NCI-H345 (cell line): Measurements from ENCODE around the gene MOB1A.
A peak's percentile ranks its signal among the peaks of the same experiment; 100 is the strongest.
"Not testable (repeated sequence)": the region's sequence is repeated elsewhere in the genome, so short reads cannot be mapped to it uniquely, and the experiment has no call there.

Experiments used
- DNase-seq: peaks from one replicate; lab custom pipeline; 2025; lab: John Stamatoyannopoulos, UW

The MOB1A gene

DNA sequence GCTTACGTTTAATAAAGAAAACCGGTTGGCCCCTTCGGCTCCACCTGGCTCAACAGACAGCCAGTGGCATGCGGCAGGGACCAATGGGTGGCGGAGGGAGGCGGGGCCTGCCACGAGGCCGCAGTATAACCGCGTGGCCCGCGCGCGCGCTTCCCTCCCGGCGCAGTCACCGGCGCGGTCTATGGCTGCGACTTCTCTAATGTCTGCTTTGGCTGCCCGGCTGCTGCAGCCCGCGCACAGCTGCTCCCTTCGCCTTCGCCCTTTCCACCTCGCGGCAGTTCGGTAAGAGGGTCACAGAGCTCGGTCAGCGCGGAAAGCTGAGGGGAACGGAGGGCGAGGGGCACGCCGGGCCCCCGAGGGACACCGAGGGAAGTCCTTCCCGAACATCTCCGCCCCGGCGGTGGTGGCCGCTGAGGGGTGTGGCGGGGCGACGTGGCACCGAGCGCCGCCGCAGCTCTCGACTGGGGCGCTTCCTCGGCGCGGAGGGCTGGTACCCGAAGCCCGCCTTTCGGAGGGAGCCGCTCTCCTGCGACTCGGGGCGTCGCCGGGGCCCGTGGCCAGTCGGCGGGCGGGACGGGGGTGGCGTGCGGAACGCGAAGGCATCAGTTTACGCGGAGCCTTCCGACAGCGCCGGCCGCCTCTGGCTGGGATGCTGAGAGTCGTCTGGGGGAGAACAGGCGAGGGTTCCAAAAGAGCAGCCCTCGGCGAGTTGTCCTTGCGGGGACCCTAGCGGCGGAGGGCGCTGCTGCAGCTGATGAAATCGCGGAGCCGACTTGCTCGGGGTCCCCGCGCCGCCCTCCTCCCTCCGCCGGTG is 20.0 kb upstream of the MOB1A start, which contains the start of gene MTHFD2:
Gene MTHFD2 (plus strand): TSS at position 155 of the 814 bp plus-strand sequence. CDS start 27 bp downstream, at position 182.
- peak; percentile 98 for DNase-seq

DNA sequence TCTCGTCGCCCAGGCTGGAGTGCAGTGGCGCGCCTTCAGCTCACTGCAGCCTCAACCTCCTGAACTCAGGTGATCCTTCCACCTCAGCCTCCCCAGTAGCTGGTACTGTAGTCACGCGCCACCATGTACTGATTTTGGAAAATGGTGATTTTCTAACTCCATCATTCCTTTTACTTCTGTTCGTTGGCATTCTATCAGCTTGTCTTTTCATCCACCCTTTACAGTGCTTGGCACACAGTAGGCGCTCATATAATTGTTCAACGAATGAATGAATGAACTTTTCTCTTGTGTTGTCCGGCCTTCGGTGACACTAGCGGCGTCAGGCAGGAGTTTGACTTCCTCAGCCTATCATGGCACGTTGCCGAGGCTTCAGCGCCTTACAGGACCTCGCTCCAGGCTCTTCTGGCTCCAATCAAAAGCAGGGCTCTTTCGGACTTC is 19.4 kb upstream of the MOB1A start:
- DNase-seq = no peak

DNA sequence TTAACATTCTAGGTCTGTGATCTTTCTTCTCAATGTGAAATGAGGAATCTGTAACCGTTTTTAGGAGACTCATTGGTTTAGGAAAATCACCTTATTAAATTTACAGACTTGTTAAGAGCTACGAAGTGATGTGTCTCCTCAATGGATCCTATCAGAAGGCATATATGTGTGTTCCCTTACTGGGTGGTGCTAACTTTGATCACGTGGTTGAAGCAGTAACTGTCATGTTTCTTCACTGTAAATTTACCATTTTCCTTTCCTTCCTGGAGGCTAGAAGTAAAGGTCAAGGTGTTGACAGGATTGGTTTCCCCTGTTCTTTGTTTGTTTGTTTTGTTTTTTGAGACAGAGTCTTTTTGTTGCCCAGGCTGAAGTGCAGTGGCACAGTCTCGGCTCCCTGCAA is 18.4 kb upstream of the MOB1A start:
- no peak for DNase-seq

DNA sequence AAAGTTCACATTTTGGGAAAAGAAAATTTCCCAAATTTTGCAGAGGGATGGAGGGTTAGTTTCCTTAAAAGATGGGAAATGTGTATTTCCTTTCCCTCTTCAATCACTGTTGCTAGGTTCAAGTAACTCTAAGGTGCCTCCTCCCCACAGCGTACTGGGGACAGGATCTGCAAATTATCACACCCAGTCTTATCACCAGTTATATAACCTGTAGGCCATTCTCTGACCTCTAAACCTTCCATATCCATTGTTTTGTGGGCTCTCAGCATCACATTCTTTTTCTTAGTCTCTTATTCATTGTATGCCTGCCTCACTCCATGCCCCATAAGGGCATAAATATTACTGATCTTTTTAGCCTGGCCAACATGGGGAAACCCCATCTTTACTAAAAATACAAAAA is 16.1 kb upstream of the MOB1A start:
- DNase-seq = no peak

DNA sequence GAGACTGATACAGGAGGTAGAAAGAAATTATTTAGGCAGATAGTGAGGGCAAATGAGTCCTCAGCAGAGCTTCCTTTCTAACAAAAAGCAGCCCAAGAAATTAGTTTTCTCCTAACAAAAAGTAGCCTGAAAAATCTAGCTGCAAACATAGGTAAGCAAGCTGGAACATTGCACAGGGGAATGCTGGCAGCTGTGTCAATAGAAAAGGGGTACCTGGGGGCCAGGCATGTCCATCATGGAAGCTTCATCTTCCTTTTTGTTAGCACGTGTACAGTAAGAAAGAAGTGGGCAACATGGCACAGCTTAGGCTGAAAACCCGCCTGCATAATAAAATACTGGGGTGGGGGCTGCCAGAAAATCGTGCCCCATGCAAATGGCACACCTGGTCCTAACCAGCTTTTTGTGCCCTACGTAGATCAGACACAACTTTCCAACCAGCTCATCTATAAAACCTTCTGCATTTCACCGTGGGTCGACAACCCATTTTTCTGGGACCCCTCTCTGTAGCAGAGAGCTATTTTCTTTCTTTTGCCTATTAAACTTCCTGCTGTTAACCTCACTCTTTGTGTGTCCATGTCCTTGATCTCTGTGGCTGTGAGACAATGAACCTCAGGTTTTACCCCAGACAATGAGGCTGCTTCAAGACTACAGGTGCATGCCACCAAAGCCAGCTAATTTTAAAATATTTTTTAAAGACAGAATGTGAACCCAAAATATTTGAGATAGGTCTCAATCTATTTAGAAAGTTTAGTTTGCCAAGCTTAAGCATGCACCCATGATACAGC is 13.1 kb upstream of the MOB1A start:
- peak; percentile 36 for DNase-seq

DNA sequence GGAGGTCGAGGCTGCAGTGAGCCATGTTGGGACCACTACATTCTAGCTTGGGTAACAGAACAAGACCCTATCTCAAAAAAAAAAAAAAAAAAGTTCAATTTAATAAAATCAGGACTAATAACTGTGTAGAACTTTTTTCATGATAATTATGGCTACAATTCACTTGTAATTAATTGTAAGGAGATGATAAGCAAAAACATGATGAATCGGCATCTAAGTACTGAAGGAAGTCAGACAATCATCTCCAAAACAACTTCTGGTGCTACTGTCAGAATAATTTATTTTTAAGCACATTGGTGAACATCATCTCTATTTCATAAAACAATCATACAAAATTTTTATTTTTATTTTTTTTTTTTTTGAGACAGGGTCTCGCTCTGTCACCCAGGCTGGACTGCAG is 10.0 kb upstream of the MOB1A start:
- DNase-seq = no peak

DNA sequence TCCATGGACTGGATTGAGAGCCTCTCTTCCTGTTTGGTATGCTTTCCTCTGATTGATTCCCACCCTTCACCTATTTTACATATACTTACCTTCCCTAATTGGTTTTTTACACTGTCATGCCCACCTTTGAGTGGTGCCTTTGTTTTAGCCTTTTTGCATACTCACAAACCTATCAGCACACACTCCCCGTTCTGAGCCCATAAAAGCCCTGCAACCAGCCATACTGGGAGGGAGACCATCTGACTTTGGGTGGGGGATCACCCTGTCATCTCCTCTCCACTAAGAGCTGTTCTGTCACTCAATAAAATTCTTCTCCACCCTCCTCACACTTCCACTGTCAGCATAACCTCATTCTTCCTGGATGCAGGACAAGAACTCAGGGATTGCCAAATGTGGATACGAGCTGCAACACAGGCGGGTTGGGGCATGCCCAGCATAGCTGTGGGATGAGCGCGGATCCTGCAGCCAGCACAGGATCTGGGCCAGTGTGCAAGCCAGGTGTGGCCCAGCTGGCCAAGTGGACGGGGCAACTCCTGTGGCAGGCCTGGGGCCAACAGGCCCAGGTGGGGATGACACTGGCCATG is 9.4 kb upstream of the MOB1A start:
- peak; percentile 46 for DNase-seq

DNA sequence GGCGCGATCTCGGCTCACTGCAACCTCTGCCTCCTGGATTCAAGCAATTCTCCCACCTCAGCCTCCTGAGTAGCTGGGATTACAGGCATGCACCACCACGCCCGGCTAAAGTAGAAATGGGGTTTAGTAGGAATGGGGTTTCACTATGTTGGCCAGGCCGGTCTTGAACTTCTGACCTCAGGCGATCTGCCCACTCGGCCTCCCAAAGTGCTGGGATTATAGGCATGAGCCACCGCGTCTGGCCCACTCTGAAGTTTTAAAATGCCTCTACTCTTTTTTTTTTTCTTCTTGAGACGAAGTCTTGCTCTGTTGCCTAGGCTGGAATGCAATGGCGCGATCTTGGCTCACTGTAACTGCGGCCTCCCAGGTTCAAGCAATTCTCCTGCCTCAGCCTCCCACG is 8.0 kb upstream of the MOB1A start:
- not testable (repeated sequence) for DNase-seq

DNA sequence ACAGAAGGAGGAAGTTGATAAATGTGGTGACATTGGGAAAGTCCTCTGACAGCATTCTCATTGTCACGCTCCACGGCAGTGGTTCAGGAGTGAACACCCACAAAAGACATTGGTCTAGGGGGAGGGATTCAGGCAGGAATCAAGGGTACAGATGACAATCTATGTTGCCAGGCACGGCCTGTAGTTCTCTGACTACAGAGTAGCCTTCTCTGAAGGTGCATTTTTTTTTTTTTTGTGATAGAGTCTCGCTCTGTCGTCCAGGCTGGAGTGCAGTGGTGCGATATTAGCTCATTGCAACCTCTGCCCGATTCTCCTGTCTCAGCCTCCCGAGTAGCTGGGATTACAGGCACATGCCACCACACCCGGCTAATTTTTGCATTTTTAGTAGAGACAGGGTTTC is 7.4 kb upstream of the MOB1A start:
- DNase-seq = no peak

DNA sequence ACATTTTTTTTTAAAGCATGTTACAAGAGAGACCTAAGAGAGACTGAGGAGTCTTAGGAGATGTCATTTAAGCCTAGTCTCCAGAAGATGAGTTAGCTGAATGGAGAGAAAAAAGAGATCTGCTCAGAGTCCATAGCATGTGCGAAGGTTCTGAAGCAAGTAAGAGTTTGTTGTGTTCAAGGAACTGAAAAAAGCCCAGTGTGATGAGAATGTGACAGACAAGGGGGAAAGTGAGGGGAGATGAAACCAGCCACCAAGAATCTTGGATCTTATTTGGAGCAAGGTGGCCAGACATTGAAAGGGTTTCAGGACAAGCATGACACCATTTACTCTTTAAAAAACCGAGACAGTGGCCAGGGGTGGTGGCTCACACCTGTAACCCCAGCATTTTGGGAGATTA is 5.2 kb upstream of the MOB1A start:
- no peak for DNase-seq

DNA sequence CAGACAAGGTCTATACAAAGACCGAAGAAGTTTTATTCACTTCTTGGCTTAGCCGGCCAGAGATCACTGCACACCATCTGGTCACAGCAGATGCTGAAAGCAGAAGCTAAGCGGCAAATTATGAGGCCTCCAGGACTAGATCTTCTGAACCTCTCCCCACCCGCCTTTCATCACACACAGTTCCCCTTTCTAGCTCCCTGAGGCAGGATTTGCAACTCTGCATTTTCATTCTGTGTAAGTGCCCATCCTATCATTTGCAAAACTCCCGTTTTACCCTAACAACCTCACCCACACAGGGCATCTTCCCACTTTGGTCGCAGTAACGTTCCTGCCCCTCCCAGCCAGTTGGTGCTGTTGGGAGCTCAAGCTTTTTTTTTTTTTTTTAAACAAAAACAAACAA is 3.1 kb upstream of the MOB1A start:
- no peak for DNase-seq

DNA sequence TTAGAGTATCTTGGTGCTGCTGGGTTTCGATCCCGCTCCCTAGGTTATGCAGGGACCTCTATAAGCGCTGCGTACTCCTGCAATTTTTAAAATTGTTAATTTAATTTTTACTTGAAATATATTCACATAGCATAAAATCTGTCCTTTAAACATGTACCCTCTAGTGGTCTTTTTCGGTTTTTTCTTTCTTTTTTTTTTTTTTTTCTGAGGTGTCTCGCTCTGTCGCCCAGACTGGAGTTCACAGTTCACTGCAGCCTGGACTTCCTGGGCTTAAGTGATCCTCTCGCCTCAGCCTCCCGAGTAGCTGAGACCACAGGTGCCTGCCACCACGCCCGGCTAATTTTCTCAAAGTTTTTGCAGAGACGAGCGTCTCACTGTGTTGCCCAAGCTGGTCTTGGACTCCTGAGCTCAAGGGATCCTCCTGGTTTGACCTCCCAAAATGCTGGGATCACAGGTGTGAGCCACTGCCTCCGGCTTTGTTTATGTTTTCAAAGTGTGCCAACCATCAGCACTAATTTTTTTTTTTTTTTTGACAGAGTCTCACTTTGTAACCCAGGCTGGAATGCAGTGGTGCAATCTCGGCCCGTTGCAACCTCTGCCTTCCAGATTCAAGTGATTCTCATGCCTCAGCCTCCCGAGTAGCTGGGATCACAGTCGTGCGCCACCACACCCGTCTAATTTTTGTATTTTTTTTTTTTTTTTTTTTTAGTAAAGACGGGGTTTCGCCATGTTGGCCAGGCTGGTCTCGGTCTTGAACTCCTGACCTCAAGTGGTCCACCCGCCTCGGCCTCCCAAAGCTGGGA is 585 bp upstream of the MOB1A start:
- DNase-seq = no peak

DNA sequence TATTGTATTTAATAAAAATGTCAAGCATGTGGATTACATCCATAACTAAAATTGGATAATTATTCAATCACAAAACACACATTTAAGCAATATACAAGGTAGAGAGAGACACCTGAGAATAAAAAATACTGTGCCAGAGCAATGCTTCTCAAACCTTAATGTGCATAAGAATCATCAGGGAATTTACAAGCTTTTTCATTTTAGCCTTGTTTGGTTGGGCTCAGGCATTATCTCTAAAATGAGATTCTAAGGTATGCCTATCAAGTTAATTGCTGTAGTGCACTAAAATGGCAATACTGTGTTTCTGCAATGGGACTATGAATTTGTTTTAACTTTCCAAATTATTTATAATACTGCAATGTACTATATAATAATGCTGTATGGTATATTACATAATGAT is 983 bp downstream of the MOB1A start:
- no peak for DNase-seq

DNA sequence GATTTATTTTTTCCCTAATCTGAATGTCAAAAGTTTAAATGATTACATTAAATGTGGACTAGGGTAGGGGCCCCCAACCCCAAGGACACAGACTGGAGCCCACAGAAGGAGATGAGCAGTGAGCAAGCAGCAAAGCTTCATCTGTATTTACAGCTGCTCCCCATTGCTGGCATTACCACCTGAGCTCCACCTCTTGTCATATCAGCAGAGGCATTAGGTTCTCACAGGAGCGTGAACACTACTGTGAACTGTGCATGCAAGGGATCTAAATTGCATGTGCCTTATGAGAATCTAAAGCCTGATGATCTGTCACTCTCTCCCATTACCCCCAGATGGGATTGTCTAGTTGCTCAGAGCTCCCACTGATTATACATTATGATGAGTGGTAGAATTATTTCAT is 3.8 kb downstream of the MOB1A start:
- DNase-seq = peak; percentile 9

DNA sequence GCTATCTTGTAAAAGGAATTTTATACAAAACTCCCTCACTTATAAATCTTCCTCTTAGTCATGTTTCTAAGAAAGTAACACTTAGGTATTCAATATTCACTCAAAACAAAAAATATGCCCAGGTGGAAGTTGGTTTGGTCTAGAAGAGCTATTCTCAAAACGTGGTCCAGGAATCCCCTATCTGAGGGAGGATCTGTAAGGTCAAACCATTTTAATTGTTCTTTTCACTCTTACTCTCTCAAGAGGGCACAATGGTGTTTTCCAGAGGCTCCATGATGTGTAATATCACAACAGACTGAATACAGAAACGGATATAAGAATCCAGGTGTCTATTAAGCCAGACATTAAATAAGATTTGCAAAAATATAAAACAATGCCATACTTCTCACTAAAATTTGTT is 9.9 kb downstream of the MOB1A start:
- no peak for DNase-seq

DNA sequence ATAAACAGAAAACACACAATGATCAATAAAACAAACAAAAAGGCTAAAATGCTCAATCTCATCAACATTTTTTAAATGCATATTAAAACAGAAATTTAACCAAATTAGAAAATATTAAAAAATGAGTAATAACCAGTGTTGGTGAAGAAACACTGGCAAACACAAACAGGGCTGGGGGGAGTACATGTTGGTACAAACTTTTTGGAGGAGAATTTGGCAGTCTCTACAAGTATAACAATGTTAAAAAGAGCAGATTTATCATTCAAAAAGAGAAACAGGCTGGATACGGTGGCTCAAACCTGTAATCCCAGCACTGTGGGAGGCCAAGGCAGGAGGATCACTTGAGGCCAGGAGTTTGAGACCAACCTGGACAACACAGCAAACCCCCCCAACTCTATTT is 13.9 kb downstream of the MOB1A start:
- no peak for DNase-seq

DNA sequence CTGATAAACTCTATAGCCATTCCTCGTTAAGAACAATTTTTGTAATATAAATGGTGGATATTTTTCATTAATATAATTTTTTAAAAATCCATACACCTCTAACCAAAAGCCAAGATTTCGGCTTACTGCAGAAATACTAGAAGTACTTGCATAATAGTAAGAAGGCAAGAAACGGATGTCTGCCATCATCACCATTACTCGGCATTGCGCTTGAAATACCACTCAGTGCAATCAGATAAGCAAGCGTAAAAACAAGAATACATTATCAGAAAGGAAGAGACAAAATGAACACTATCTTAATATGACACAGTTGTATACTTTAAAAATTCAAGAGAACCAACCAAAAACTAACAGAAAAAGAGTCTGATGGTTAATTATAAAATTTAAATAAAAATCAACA is 15.7 kb downstream of the MOB1A start:
- DNase-seq = no peak

DNA sequence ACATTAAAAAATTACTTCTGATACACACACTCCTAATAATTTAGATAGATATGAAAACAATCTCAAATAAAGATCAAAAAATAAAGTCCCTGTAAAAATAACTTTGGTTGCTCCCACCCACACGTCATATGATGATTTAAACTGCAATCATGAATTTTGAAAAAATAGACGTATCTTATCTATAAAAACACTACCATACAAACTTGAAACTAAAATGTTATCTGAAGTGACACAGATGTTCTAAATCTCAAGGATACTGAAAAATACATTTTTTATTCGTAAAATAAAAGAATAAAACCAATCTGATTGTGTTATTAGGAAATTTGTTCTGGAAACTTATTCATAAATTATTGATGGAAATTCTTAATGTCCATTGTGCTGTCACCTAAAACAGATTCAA is 22.8 kb downstream of the MOB1A start:
- DNase-seq = no peak

DNA sequence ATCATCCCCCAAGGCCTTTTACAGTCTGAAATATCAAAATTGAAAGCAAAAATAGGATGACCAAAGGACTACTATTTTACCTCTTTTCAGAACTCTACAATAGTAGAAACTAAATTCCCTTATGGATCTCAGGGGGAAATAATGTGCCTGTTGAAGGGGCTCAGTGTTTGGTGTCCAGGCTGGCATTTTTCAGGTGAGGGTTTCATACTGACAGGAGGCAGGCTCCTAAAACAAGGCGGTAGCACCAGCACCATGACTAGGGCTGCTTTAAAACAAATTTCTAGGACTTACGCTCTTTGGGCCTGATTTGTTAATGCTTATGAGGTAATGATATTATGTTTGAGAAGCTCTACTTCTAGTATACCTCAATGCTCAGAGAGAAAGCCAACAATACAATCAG is 25.7 kb downstream of the MOB1A start:
- no peak for DNase-seq

DNA sequence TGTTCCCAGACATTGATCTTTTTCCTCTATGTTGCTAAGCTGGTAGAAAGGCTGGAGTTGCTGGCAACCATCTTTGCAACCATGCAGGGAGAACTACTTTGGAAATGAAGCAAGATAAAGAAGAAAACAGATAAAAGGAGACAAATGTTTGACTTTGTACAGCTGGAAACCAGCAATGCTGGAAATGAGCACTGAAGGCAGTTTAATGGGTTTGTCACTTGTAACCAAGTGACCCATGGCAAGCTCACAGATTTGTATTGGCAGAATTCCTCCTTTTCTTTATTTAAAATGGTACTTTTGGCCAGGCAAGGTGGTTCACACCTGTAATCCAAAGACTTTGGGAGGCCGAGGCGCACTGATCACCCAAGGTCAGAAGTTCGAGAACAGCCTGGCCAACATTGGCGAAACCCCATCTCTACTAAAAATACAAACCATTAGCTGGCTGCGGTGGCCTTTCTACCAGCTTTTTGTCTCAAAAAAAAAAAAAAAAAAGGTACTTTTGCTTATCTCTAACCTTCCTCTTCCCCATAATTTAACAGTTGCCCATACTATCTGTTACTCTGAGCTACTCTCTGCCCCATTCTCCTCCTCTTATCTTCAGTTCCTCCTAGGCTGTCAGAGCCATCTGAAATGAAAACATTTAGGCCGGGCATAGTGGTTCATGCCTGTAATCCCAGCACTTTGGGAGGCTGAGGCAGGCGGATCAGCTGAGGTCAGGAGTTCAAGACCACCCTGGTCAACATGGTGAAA is 28.9 kb downstream of the MOB1A start:
- no peak for DNase-seq

DNA sequence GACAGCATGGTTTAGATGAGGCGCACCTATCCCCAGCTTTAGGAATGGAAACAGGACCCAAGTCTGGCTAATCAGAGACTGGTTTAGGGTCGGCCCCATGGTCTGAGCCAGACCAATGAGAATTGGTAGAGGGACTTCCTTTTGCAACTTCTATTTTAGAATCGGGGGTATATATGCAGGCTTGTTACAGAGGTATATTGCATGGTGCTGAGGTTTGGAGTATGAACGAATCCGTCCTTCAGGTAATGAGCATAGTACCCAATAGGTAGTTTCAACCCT is 29.5 kb downstream of the MOB1A start:
- DNase-seq = no peak
